Measurements from ENCODE around the gene ROPN1. TPM values are rescaled to one million over a fixed set of nuclear protein-coding genes. Genes with fewer than 3 reads are reported as not detected.
"Not testable (repeated sequence)": the region's sequence is repeated elsewhere in the genome, so short reads cannot be mapped to it uniquely, and the experiment has no call there.

ROPN1 gene
- total RNA-seq = 1 to 10 TPM in 1 of 3 donors, under 1 TPM in 2; 0.41 to 2.0 (median 0.58) TPM
- long read RNA-seq, donor 1 = 0 reads
- long read RNA-seq, donor 2, partial matches to known transcripts = 1 of 1 reads
- long read RNA-seq, donor 2, other reads (novel, unspliced or antisense) = 0 of 1 reads

GRCh38 chr3:123991730-123992588 lies at the start of gene ROPN1:
ROPN1 (minus strand) TSS chr3:123992124; CDS start chr3:123980481, 11,643 bp downstream.
- H3K9me3 ChIP-seq; DNase-seq; intact Hi-C loops (cut with DNase I, micrococcal nuclease); H3K36me3 ChIP-seq (ENCODE audit: low read depth); H3K4me3 ChIP-seq; H3K4me1 ChIP-seq (ENCODE audit: low read depth): not testable (repeated sequence)
- peak; percentile 95 for ATAC-seq

GRCh38 chr3:124041553-124041952 lies 49.6 kb upstream of the ROPN1 start:
- Histone ChIP-seq H3K9me3 (no peaks in the 10 kb centered on the region), H3K4me3 (no peak overlapping the region), H3K4me1 (ENCODE audit: low read depth) (peaks cover 12% of the 10 kb centered on the region), H3K36me3 (ENCODE audit: low read depth) (no peaks in the 10 kb centered on the region)
- TF ChIP-seq, protein P1, sequence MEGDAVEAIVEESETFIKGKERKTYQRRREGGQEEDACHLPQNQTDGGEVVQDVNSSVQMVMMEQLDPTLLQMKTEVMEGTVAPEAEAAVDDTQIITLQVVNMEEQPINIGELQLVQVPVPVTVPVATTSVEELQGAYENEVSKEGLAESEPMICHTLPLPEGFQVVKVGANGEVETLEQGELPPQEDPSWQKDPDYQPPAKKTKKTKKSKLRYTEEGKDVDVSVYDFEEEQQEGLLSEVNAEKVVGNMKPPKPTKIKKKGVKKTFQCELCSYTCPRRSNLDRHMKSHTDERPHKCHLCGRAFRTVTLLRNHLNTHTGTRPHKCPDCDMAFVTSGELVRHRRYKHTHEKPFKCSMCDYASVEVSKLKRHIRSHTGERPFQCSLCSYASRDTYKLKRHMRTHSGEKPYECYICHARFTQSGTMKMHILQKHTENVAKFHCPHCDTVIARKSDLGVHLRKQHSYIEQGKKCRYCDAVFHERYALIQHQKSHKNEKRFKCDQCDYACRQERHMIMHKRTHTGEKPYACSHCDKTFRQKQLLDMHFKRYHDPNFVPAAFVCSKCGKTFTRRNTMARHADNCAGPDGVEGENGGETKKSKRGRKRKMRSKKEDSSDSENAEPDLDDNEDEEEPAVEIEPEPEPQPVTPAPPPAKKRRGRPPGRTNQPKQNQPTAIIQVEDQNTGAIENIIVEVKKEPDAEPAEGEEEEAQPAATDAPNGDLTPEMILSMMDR (IDR thresholded peaks at IDR 0.05) = no peak
- ATAC-seq (peak; percentile 95), DNase-seq (peak in 2 of 3 donors; percentile 51)
- intact Hi-C loops (cut with DNase I, micrococcal nuclease) = no loop called here

GRCh38 chr3:124037326-124037725 lies 45.4 kb upstream of the ROPN1 start:
- TF ChIP-seq, protein P1 (IDR thresholded peaks at IDR 0.05) = no peak
- H3K4me3 ChIP-seq = no peak overlapping the region
- intact Hi-C loops (cut with DNase I, micrococcal nuclease) = no loop called here
- DNase-seq = no peak
- no peaks in the 10 kb centered on the region for H3K9me3 ChIP-seq
- peaks cover 16% of the 10 kb centered on the region for H3K4me1 ChIP-seq (ENCODE audit: low read depth)
- ATAC-seq = no peak
- no peaks in the 10 kb centered on the region for H3K36me3 ChIP-seq (ENCODE audit: low read depth)

DNA sequence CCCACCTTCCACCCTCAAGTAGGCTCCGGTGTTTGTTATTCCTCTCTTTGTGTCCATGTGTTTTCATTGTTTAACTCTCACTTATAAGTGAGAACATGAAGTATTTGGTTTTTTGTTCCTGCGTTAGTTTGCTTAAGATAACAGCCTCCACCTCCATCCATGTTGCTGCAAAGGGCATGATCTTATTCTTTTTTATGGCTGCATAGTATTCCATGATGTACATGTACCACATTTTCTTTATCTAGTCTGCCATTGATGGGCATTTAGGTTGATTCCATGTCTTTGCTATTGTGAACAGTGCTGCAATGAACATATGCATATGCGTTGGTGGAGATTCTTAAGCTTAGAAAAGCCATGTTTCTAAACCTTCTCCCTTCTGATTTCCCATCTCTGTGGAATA lies 44.3 kb upstream of the ROPN1 start:
- DNase-seq; H3K4me1 ChIP-seq (ENCODE audit: low read depth); H3K36me3 ChIP-seq (ENCODE audit: low read depth); ATAC-seq; intact Hi-C loops (cut with DNase I, micrococcal nuclease); H3K4me3 ChIP-seq; H3K9me3 ChIP-seq: not testable (repeated sequence)

DNA sequence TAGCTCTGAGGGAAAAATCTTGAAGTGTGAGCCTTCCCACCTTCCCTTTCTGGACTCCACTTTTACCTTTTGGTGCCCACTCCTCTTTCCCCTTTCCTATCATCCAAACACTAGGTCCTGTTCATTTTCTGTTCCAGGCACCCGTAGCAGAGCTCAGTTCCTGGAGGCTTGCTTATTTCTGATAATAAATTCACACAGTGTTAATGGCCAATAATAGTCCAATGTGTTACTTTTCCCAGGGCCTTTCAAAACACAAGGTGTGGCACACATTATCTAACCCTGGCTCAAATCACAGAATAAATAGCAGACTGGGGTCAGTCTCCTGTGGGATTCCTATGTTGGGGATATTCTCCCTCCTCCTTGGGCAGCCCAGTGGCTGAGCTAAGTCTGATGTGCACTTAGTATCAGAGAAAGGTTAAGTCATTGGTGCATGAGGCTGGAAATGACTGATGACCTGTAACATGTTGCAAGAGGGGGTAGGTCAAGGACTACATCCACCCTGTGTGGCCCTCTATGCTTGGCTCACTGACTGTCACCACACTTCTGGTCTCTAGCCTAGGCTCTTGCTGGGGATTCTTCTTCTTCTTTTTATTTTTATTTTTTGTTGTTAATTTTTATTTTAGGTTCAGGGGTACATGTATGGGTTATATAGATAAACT lies 43.7 kb upstream of the ROPN1 start:
- no peaks in the 10 kb centered on the region for H3K36me3 ChIP-seq (ENCODE audit: low read depth)
- no peak for ATAC-seq
- intact Hi-C loops (cut with DNase I, micrococcal nuclease) = no loop called here
- H3K9me3 ChIP-seq = no peaks in the 10 kb centered on the region
- TF ChIP-seq, protein P1 (IDR thresholded peaks at IDR 0.05) = no peak
- H3K4me1 ChIP-seq (ENCODE audit: low read depth) = peaks cover 4% of the 10 kb centered on the region
- DNase-seq = no peak
- no peak overlapping the region for H3K4me3 ChIP-seq

- DNase-seq (no peak), ATAC-seq (no peak)
- Histone ChIP-seq H3K9me3 (no peaks in the 10 kb centered on the region), H3K36me3 (ENCODE audit: low read depth) (no peaks in the 10 kb centered on the region), H3K4me3 (no peak overlapping the region), H3K4me1 (ENCODE audit: low read depth) (peaks cover 4% of the 10 kb centered on the region)
- intact Hi-C loops (cut with DNase I, micrococcal nuclease) = no loop called here
- TF ChIP-seq, protein P1 (IDR thresholded peaks at IDR 0.05) = no peak
These were observed 42.9 kb upstream of the ROPN1 start for GRCh38 chr3:124034844-124035152.

Measured in mucosa of descending colon (tissue), 3 donors.